NCI-H1436 (cell line): ENCODE measurements around the gene HJURP.

Experiments used
- DNase-seq: peaks from one replicate; lab custom pipeline; 2025; lab: John Stamatoyannopoulos, UW

HJURP gene

DNA sequence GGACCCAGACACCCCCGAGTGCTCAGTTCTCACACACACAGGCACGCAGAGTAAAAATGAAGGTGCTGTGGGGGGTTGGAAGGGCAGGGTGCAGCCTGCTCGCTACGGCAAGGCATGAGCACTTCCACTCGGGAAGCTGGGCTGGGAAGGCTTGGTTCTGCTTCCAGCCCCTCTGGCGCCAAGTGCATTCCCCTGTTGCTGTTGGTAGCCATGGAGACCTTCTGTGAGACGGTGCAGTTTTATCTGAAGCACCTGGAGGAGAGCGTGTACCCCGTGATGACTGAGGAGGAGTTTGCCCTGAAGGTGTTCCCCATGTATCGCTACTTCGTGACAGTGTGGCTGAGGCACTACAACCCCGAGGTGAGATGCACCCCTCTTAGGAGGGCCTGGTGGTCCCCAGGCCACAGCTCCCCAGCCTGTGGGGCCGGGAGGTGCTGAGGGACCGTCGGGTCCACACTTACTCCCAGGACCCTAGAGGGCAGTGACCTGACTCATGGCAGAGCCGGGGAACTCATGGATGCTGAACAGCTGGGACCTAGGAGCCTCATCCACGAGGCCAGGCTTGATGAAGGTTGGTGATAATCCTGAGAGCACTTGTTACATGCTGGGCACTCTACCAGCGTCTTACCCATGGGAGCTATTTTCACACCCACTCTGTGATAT is 60.7 kb downstream of the HJURP start:
- DNase-seq, result no peak

DNA sequence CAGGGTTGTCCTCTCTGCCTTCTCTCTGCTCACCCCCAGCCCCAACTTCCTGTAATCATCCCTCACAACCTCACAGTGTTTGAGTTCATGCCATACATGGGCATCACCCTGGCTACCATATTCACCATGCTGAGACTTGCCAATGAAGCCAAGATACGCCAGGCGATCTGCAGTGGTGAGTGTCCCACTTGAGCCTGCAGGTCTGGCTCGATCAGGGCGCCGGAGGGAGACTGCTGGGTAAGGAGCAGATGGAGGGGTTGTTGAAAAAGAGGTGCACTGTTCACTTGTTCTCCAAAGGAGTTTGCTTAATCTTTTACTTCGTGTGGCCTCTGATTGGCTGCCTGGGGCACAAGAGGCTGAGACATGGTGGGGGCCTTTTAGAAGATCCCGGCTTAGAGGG is 61.6 kb downstream of the HJURP start:
- no peak for DNase-seq

DNA sequence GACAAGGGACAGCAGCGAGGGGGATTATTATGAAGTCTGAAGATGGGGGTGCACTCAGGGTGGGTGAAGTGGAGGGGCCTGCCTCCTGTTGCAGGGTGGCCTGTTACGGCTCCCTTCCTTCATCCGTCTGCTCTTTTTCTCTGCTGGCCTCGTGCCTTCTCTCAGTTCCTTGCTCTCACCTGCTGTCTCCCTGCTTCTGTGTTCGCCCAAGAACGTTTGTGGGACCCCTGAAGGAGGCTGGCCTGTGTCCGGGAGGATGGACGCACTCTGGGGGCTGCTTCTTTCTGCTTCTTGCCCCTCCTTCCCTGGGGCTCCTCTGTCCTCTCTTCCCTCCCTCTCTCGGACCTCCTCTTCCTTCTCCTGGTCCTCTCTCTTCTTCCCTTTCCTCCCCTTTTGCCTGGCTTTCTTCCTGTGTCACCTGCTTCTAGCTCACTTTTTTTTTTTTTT is 62.4 kb downstream of the HJURP start:
- DNase-seq, result no peak

DNA sequence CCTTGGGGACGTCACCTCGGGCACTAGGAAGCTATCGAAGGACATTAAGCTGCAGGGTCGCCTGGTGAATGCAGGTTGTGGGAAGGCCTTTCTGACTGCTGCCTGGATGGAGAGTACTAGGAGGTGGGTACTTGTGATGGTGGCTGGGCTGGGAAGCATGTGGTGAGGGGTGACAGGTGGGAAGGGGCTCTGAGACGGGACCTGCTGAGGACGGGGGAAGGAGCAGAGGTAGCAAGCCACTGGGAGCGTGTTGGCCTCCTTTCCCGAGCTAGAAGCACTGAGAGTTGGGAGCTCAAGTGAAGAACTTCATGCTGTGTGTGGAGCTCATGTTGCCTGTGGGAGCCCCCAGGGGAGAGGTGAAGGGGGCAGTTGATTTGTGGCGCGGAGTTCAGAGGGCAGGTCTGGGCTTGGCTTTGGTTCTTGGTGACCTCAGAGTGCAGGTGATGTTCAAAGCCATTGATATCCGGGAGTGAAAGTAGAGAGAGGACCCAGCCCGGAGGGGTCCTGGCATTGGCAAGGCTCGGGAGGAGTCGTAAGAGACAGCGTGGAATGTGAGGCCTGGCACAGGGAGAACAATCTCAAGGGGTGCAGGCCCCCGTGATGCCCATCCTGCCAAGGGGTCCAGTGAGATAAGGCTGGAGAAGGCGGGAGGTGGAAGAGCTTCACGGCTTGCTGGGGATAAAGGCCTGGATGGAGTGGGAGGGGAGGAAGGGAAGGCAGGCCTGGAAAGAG is 63.0 kb downstream of the HJURP start:
- DNase-seq, result no peak

DNA sequence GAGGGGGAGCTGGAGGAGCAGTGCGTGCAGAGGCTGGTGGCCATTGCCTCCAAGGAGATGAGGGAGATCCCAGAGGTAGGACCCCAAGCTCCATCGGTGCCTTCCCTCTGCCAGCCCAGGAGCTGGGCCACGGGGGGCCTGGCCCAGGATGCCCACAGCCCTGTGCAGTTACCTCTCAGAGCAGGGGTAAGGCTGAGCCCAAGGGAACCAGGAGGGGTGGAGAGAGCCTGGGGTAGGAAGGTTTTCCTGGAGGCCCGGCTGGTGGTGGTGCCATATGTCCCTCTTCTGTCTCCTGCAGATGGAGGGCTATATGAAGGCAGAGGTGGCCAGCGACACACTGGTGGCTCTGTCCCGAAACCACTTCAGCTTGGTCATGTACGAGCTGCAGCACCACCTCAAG is 64.8 kb downstream of the HJURP start:
- DNase-seq, result no peak
